ENCODE data around the gene PSMB5.
A peak's percentile ranks its signal among the peaks of the same experiment; 100 is the strongest.

PSMB5 gene

GRCh38 chr14:23034498-23035302, at the start of gene PSMB5:
Gene PSMB5, minus strand, starts transcription at chr14:23034900. Its CDS starts 19 bp downstream, at chr14:23034881.
- Histone ChIP-seq H3K27ac (peak within 1 kb of the TSS; percentile 96), H2AFZ (ENCODE audit: low read depth) (peak within 1 kb of the TSS; percentile 58), H3K9ac (peak within 1 kb of the TSS; percentile 100), H3K79me2 (ENCODE audit: insufficient read depth, low read depth) (peaks cover 17% of the 10 kb centered on the region), H4K20me1 (ENCODE audit: insufficient read depth) (no peaks in the 10 kb centered on the region), H3K4me2 (peak within 1 kb of the TSS; percentile 57), H3K4me3 (IDR thresholded peaks at IDR 0.05; ENCODE audit: insufficient read depth, low read depth, low read length) (no peak within 1 kb of the TSS), H3K27me3 (ENCODE audit: insufficient read depth, low read depth) (no peaks in the 10 kb centered on the region), H3K4me1 (ENCODE audit: low read depth, poor library complexity, severe bottlenecking) (peaks cover 12% of the 10 kb centered on the region), H3K36me3 (ENCODE audit: insufficient read depth) (0 out of 2 replicates have a peak, but pooled peaks cover 6% of the 10 kb centered on the region)
- no peak for TF ChIP-seq CTCF (conservative IDR thresholded peaks at IDR 0.05; ENCODE audit: low read depth, low read length)

- no peak for TF ChIP-seq CTCF (conservative IDR thresholded peaks at IDR 0.05; ENCODE audit: low read depth, low read length)
- Histone ChIP-seq H4K20me1 (ENCODE audit: insufficient read depth) (no peaks in the 10 kb centered on the region), H3K9ac (no peak overlapping the region), H3K4me2 (no peak overlapping the region), H3K27me3 (ENCODE audit: insufficient read depth, low read depth) (no peaks in the 10 kb centered on the region), H3K79me2 (ENCODE audit: insufficient read depth, low read depth) (no peaks in the 10 kb centered on the region), H2AFZ (ENCODE audit: low read depth) (no peak overlapping the region), H3K4me3 (IDR thresholded peaks at IDR 0.05; ENCODE audit: insufficient read depth, low read depth, low read length) (no peak overlapping the region), H3K4me1 (ENCODE audit: low read depth, poor library complexity, severe bottlenecking) (no peaks in the 10 kb centered on the region), H3K36me3 (ENCODE audit: insufficient read depth) (no peaks in the 10 kb centered on the region), H3K27ac (no peak overlapping the region)
Observed at GRCh38 chr14:23080474-23080873, 45.8 kb upstream of the PSMB5 start.

- Histone ChIP-seq H4K20me1 (ENCODE audit: insufficient read depth) (no peaks in the 10 kb centered on the region), H3K9ac (no peak overlapping the region), H3K27me3 (ENCODE audit: insufficient read depth, low read depth) (no peaks in the 10 kb centered on the region), H3K4me2 (no peak overlapping the region), H3K4me1 (ENCODE audit: low read depth, poor library complexity, severe bottlenecking) (no peaks in the 10 kb centered on the region), H2AFZ (ENCODE audit: low read depth) (no peak overlapping the region), H3K36me3 (ENCODE audit: insufficient read depth) (no peaks in the 10 kb centered on the region), H3K79me2 (ENCODE audit: insufficient read depth, low read depth) (no peaks in the 10 kb centered on the region), H3K27ac (no peak overlapping the region), H3K4me3 (IDR thresholded peaks at IDR 0.05; ENCODE audit: insufficient read depth, low read depth, low read length) (no peak overlapping the region)
- no peak for TF ChIP-seq CTCF (conservative IDR thresholded peaks at IDR 0.05; ENCODE audit: low read depth, low read length)
Observed at GRCh38 chr14:23079716-23080115, 45.0 kb upstream of the PSMB5 start.

GRCh38 chr14:23078692-23079116, 44.0 kb upstream of the PSMB5 start:
- Histone ChIP-seq H2AFZ (ENCODE audit: low read depth) (no peak overlapping the region), H3K27me3 (ENCODE audit: insufficient read depth, low read depth) (no peaks in the 10 kb centered on the region), H3K4me3 (IDR thresholded peaks at IDR 0.05; ENCODE audit: insufficient read depth, low read depth, low read length) (no peak overlapping the region), H3K27ac (no peak overlapping the region), H3K4me2 (no peak overlapping the region), H3K79me2 (ENCODE audit: insufficient read depth, low read depth) (no peaks in the 10 kb centered on the region), H3K9ac (no peak overlapping the region), H4K20me1 (ENCODE audit: insufficient read depth) (no peaks in the 10 kb centered on the region), H3K36me3 (ENCODE audit: insufficient read depth) (no peaks in the 10 kb centered on the region), H3K4me1 (ENCODE audit: low read depth, poor library complexity, severe bottlenecking) (no peaks in the 10 kb centered on the region)
- TF ChIP-seq CTCF (conservative IDR thresholded peaks at IDR 0.05; ENCODE audit: low read depth, low read length), result no peak

Measured in KMS-11 (cell line).